ENCODE measurements around the gene RAPGEF4.
A peak's percentile ranks its signal among the peaks of the same experiment; 100 is the strongest.

RAPGEF4 gene

DNA sequence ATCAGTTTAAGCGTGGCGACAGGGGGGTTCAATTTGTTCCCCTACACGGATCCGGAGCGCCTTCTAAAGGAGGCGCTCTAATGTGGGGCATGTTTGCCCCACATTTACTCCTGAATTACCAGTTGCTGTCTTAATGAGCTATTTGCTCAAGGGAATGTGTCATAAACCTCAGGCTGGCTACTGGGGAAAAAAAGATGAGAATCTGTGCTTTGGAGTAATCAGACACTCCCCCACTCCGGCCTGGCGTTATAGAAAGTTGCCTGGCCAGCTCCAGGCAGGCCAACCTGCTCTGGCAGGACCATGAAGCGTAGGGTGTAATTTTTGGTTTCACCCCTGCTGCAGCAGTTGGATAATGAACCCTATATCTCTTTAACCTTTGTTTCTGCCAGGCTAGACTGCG is 309.0 kb downstream of the RAPGEF4 start:
- no peak for DNase-seq

DNA sequence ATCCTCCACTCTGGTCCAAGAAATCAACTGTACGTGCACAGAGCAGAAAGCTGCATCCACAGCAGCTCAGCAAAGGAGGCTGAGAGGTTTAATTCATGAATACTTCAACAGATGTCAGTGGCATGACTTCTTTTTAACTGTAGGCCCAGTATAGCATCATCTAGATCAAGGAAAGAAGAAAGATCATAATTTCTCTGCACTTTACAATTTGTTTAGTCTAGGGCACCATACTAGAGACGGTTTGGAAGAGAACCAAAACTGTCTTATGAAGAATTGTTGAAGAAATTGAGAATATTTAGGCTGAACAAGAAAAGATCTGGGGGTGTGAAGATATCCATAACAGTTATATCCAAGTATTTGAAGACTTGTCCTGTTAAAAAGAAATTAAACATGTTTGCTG is 309.5 kb downstream of the RAPGEF4 start:
- DNase-seq = no peak

DNA sequence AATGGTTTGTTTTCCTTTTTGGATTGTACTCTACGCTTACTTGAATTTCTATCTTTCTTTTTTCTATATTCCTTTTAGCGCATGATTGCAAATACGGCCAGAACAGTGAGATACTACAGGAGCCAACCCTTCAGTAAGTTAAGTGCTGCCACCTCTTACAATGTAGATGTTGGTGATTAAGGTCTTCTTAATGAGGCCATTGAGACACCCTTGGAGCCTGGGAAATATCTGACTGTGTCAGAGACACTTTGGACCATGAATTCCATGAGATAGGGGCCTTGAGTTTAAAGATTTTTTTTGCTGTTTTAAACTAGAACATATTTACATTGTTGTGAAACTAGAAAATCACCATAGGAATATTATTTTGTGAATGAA is 312.9 kb downstream of the RAPGEF4 start:
- DNase-seq = no peak

DNA sequence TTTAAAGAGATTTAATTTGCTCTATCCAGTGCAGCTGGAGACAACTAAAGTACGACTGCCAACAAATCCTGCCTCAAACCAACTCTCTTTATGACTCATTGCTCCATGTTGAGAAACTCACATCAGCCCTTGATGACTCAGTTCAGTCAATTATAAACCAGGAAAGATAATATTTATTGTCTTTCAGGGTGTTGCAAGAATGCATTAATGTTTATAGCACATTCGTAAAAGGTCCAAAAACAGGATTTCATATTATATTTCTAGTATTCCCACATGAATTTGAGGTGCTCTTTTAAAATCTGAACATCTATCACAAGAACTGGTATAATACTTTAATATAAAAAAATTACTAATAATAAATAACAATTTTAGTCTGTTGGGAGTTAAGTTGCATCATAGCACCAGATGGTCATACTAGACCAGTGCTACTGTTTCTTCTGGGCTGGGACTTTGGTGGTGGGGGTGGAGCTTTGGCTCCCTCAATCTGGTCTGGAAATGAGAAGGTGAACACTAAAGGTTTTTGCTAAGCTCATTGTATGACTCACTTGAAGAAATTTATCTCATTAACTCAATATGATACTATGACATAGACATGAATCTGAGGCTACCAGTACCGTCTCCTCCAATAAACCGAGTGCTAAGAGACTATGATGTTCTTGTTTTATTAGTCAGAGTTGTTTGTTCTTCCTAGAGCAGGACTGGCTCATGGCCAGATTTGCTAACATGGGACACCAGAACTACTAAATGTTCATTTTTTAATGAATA is 313.4 kb downstream of the RAPGEF4 start:
- DNase-seq = no peak

DNA sequence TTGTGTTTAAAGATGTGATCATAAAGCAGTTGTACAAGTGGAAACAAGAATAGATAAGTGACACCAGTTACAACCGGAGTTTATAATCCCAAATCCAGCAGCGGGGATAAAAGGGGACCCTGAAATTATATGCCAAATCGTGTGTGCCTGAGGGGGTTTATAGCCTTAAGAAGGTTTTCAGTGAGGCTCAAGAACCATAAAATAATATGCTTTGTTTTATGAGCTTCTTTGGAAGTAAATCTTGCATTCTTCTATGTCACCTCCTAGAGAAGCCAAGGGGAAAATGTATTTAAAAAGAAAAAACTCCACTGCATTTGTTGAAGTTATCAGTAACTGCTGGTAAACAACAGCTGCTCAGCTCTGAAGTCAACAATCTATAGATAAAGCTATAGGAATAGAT is 314.2 kb downstream of the RAPGEF4 start:
- no peak for DNase-seq

DNA sequence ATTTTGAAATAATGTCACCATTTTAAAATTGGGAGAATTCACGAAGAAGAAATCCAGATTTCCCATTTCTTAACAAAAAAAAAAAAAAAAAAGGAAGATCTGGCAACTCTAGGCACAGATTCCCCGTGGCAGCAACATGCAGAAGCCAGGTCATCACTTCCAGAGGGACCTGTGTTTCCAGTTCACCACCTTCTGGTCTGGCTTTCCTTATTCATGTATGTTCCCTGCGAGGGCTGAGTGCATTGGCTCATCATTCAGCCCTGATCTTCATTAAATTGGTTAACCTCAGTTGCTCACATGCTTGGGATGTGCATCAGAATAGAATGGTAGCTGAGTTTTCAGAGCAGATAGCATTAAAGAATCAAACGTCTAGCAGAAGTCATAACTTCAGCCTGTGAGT is 315.0 kb downstream of the RAPGEF4 start:
- DNase-seq = no peak

DNA sequence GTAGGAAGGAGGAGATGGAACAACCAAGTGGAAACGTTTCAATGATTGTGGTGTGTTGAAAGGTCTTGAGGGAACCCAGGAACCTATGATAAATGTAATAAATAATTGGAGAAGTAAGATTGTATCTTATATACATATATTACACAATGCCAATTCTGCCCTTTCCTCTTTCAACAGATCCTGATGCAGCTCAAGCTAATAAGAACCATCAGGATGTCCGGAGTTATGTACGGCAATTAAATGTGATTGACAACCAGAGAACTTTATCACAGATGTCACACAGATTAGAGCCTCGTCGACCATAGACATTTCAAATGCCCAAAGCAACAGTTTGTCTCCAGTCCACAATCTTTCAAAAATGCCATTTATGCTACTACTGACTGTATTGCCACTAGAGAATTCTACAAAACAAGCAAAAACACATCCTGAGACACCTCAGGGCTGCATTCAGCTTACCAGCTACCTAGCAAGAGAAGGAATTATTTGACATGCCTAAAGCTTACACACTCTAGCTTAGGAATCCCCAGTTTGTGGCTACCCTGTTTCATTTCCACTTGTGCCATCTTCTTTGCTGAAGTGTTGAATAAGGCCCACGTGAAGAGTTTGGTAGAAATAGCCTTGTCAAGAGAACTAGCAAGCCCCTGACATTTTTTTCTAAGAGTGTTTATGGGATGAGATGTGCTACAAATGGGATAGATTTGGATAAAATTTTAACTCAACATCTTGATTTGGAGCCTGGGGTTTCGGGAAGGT is 316.0 kb downstream of the RAPGEF4 start:
- DNase-seq = no peak

DNA sequence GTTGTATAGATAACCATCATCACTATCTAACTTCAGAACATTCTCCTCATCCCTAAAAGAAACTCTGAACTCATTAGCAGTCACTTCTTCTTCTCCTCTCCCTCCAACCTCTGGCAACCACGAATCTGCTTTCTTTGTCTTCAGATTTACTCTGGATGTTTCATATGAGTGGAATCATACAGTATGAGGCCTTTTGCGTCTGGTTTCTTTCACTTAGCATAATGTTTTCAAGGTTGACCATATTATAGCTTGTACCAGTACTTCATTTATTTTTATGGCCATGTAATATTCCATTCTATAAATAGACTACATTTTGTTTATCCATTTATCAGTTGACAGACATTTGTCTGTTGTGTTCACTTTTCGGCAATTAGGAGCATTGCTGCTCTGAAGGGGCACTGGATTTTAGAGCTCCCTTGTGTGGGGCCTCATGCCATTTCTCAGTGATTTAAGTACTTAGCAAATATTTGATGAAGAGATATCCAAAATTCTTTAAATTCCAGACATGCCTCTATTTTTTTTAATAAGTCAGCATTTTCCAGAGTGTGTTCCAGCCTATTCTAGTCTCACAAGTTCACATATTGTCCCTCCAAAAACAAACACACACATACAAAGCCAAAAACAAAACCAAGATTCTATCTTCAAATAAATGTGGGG is 317.5 kb downstream of the RAPGEF4 start:
- DNase-seq = no peak

DNA sequence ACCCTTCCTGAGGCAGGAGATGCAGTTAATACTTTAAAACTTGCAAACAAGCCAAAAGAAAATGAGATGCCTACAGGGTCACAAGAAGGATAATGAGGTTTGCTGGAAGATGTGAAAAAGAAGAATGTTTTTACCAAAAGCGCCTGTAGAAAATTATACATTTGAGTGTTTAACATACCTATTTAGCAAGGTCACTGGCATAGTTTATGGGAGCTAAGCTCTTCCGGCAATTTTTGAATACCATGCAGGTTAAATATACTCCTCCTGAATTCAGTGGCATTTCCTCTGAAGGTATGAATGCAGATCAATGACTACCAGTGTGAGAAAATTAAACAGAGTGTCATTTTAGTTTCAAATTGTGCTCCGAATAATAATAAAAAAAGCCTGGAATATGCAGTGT is 318.8 kb downstream of the RAPGEF4 start:
- DNase-seq = no peak

DNA sequence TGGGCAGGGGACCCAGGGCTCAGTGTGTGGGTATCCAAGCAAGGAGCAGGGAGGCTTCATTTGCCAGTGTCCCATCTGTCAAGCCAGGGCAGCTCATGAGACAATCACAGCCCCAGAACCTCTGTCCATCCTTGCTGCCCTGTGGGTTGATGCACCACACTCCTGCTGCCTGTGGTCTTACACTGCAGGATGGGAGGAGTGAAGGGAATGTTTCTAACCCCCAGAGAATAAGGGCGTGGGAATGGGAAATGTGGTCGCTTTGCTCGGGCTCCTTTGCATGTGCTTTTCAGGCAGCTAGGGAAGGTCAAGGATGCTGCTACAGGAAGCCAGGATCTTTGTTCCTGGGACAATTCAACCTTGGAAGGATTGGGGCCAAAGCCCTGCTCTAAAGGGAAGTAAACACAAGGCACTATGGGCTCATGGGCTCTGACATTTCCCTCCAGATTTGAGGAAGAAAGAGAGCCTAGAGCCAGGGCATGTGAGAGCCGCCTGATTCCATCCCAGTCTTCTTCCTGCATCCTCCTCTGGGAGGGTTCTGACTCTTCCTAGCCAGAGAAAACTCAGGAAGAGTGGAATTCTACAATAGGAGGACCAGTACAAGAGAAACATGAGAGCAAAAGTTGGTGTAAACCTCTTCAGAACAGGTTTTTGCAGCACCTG is 321.2 kb downstream of the RAPGEF4 start:
- DNase-seq = no peak

DNA sequence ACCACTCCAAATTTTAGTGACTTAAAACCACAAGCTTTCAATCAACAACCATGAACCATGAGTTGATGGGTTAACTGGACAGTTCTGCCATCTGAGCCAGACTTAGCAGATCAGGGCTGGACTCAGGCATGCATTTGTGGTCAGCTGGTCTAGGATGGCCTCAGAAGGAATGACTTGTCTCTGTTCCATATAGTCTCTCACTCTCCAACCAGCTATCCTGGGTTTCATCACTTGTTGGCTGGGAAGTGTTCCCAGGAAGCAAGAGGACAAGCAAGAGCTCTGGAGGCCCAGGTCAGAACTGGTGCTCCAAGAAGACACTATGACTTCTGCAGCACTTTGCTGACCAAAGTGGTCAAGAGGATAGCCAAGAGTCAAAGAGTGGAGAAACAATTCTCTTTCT is 322.5 kb downstream of the RAPGEF4 start:
- DNase-seq = no peak

DNA sequence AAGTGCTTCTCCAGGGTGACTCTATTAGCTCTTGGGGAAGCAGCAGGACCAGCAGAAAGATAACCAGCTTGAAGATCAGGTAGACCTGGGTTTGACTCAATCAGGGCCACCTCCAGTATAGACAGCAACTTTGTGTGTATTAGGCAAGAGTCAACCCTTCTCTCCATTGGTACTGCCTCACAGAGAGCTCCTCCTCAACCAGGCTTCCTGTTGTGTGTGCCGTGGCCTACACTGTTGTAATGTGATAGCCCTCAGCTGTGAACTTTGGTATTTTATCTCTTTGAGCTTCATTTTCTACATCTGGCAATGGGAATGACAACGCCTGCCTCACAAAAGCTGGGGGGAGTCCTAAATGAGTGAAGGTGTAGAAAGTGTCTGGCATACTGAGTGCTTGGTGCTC is 323.0 kb downstream of the RAPGEF4 start:
- no peak for DNase-seq

DNA sequence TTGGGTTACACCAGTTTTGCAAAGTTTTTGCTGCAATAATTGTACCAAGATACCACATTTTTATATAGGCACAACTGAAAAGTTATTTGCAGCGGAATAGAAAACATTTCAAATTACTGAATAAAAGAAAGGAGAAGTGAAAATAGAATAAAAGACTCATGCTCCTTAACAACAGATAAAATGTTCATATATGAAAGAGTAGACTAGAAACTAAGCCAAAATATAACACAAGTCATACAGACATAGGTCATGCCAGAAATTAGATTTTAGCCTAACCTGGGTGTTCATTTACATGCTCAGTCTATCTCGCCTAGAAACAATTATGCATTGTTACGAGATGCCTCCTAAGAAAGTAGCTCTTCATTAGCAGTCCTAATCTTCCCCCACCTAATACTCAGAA is 323.6 kb downstream of the RAPGEF4 start:
- DNase-seq = no peak

DNA sequence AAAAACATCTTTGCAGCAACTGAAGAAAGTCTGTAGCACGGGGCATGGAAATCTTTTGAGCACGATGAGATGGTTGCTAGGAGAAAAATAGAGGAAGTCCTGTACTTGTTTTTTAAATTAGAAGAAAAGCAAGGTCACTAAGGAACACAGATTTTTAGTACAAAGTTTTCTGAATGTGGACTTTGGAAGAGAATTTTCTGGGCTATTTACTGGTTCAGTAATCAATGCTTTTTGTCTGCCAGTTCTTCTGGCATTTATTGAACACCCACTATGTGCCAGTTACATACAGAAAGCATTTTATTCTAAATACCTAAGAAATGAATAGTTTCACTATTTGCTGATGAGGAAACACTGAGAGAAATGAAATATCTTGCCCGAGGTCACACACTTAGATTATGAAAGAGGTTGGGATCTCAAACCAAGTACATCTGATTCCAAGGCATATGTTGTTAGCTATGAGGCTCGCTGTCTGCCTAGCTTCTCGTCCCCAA is 324.4 kb downstream of the RAPGEF4 start:
- DNase-seq = no peak

DNA sequence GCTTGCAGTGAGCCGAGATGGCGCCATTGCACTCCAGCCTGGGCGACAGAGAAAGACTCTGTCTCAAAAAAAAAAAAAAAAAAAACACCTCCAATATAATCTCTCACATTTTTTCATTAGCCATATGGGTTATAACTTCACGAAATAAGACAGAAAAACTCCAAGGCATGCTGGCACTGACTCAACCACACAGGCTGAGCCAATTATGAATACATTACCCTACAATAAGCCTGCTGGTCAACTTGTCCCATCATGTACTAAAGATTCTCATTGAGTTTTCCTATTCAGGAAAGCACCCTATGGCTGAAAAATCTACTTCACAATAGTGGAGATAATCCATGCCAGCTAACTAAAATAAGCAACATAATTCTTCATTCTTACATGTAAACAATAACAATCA is 327.2 kb downstream of the RAPGEF4 start:
- no peak for DNase-seq

DNA sequence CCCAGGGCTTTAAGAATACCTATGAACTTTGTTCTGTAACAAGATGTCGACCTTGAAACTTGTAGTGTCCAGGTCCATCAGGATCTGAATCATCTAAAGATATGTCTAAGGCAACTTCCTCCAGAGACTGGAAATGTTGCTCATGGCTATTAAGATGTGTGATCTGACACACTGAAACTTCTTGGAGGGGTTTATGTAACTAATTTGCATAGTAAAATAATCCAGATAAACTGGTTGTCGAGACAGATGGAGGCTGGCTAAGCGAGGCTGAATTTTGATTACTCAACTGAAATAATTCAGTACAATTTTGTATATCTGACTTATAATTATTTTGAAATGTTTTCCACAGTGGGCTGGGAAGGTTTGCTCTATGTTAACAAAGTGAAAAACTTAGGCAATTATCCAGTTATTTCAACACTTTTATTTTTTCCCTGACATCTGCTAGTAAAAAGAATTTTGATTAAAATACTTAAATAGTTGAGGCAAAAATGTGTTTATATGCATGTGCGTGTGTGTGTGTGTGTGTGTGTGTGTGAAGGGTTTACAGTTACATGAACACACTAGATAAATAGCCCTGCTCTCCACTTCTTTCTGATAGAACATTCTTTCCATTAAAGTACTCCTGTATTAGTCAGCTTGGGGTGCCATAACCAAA is 328.6 kb downstream of the RAPGEF4 start:
- no peak for DNase-seq

DNA sequence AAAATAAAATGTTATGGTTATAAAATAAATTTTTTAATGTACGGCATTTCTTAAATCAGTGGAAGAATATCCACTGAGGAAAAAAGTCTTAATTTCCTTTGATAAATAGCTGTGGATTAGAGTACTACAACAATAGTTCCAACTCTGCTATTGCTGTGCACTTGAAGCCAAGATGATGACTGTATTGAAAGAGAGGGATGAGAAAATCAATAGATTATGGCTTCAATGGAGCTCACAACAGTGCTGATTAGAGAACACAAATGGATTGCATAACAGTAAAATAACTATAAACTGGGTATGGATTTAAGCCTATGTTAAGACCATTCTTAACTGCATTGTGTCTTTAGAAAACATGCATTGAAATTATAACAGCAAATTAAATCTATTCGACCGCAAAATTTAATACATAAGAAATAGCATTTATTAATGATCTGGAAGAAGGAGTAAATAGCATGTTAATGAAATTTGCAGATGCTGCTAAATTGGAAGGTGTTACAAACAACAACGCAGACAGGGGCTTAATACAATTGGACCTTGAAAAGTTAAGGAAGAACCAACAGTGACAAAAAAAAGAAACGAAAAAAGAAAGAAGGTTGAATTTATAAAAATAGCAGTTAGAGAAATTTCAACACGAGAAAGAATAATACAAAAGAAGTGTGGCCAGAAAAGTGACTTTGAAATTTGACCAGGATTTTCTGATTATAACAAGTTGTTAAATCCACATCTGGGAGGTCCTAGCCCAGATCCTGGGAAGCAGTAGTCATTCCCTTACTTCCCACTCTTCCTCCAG is 331.4 kb downstream of the RAPGEF4 start:
- DNase-seq = no peak

DNA sequence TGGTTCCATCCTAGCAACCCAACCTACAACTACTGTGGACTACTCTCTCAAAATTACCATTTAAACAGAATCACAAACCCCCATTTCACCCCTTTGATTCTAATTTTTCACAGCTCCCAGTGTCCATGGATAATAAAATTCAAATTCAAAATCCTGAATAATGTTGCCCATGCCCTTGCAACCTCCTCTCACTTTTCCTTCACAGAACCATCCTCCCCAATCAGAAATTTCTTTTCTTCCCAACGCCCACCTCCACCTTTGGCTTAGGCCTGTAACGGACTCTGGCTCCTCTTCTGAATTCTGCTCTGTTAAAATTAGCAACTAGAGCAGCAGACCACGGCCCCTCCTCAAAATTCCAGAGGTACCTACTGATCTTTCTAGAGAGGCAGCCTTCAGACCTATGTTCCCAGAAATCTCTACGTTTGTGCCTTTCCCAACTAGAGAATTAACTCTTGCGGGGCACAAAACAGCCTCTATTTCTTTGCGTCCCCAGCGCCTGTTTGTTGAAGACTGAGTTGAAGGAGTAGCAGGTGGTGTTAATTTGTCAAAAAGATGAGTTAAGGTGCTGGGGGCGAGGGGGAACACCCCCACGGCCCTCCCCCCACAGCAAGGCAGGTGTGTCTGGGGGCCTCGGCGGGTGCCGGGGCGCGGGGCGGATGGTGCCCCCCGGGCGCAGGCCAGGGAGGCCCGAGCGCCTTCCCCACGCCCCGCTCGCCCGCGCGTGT is 339.6 kb downstream of the RAPGEF4 start:
- DNase-seq = no peak

DNA sequence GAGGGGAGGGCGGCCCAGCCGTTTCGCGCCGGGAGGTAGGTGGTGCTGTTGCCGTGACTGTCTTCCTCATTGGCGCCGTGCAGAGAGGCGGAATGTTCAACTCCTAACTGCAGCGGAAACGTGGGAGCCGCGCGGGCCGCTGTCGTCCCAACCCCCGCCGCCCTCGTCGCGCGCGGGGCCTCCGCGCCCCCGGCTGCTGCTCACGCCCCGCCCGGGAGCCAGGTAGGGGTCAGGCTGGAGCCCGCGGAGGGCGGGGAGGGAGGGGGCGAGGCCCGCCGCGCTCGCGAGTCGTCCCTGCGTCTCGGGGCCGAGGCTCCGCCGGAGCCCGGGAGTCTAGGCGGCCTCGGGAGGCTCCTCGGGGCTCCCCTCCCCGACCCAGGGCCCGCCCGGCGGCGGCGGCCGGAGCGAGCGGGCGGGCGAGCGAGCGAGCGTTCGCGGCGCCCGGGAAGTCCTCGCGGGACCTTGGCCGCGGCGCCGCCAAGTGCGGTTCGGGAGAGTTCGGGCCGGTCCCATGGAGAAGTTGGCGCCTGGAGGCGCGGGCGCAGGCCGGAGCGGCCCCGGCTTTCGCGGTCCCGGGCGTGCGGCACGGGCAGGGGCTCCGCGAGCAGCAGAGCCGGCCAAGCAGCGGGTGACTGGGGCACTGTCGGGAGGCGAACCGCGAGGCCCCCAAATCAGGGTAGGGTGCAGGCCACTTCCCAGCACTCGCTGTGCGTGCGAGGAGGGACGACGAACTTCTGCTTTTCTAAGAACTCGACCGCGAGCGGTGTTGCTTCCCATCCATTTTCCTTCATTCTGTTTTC is 340.3 kb downstream of the RAPGEF4 start, which contains the start of gene MAP3K20:
Gene MAP3K20, plus strand, starts transcription at position 66 of the 800 bp plus-strand sequence. CDS start 15,186 bp downstream, outside the sequence.
- DNase-seq = peak; percentile 74
